KOPT-K1 (cell line): Measurements from ENCODE around the gene CSNK1E.
"Not testable (repeated sequence)": the region's sequence is repeated elsewhere in the genome, so short reads cannot be mapped to it uniquely, and the experiment has no call there.

ENCODE experiments used
- H3K27ac ChIP-seq: fragments of 200-600 bp; sonication (generic); 2 replicates; pipeline ENCODE4 v1.5.1; 2016; ENCODE audit warnings: antibody characterized with exemption, mild to moderate bottlenecking, low read depth, low read length; ENCODE audit not compliant: poor library complexity, severe bottlenecking
- H3K36me3 ChIP-seq: fragments of 200-600 bp; sonication (generic); 2 replicates; pipeline ENCODE4 v1.5.1; 2017; ENCODE audit warnings: antibody characterized with exemption, mild to moderate bottlenecking, low read length, moderate library complexity; ENCODE audit not compliant: insufficient read depth
- H3K9me3 ChIP-seq: fragments of 200-600 bp; sonication (generic); 2 replicates; pipeline ENCODE4 v1.5.1; 2017; ENCODE audit warnings: antibody characterized with exemption, low read length, mild to moderate bottlenecking; ENCODE audit not compliant: insufficient read depth, poor library complexity, severe bottlenecking

The CSNK1E gene

DNA sequence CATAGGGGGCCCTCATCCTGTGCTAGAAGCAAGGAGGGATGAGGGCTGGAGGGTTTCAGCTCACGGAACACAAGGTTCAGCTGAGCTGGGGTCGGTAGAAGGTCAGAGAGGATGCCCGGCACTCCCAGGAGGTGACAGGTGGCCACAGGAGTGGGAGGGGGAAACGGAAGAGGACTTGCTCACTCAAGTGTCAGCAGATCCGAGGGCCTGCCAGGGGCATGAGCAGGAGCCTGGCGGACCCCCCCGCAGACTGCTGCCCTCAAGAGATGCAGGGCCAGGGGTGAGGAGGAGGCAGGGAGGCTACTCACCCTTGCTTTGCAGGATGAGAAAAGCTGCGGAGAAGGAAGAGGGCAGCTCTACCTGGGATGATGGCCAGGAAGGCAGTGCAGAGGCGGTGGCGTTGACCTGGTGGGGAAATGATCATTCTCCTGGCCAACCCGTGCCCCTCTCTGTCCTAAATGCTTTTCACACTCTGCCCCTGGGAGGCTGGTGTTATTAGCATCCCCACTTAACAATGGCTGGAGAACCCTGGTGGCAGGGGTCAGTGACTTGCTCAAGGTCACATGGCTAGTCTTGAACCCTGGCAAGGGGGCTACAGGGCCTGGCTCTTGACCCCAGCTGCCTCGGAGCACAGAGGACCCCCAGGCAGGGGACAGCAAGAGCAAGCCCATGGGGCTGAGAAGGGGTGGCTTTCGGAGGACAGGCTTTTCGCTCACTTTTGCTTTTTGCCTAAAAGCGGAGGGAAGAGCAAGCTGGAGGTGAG lies 30.1 kb upstream of the CSNK1E start:
- no peaks in the 10 kb centered on the region for H3K9me3 ChIP-seq
- no peaks in the 10 kb centered on the region for H3K36me3 ChIP-seq
- no peak overlapping the region for H3K27ac ChIP-seq

- Histone ChIP-seq H3K36me3 (no peaks in the 10 kb centered on the region), H3K27ac (no peak overlapping the region), H3K9me3 (no peaks in the 10 kb centered on the region)
These were observed 29.3 kb upstream of the CSNK1E start for GRCh38 chr22:38346506-38346905.

GRCh38 chr22:38345782-38346181 lies 28.5 kb upstream of the CSNK1E start:
- no peak overlapping the region for H3K27ac ChIP-seq
- no peaks in the 10 kb centered on the region for H3K9me3 ChIP-seq
- no peaks in the 10 kb centered on the region for H3K36me3 ChIP-seq

- not testable (repeated sequence) for H3K9me3 ChIP-seq, H3K36me3 ChIP-seq, H3K27ac ChIP-seq
These were observed 22.7 kb upstream of the CSNK1E start for GRCh38 chr22:38339893-38340292.

- H3K9me3 ChIP-seq, result no peaks in the 10 kb centered on the region
- no peak overlapping the region for H3K27ac ChIP-seq
- no peaks in the 10 kb centered on the region for H3K36me3 ChIP-seq
These were observed 21.6 kb upstream of the CSNK1E start for GRCh38 chr22:38338772-38339379.

DNA sequence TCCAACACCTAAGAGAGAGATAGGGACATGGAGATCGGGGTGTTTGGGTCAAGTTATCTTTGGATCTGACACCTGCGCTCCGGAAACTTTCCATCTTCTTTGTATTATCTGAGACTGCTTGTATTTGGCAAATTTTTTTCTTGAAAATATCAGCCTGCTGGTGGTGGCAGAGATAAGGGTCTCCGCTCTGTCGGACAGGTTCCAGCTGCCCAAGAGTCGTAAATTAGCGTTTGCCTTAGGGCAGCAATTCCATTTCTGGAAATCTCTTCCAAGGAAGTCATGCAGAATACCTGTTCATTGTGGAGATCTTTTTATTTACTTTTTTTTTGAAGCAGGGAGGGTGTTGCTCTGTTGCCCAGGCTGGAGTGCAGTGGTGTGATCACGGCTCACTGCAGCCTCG lies 19.5 kb upstream of the CSNK1E start:
- Histone ChIP-seq H3K27ac (no peak overlapping the region), H3K36me3 (no peaks in the 10 kb centered on the region), H3K9me3 (no peaks in the 10 kb centered on the region)

GRCh38 chr22:38335077-38335476 lies 17.8 kb upstream of the CSNK1E start:
- Histone ChIP-seq H3K36me3 (no peaks in the 10 kb centered on the region), H3K27ac (no peak overlapping the region), H3K9me3 (no peaks in the 10 kb centered on the region)

DNA sequence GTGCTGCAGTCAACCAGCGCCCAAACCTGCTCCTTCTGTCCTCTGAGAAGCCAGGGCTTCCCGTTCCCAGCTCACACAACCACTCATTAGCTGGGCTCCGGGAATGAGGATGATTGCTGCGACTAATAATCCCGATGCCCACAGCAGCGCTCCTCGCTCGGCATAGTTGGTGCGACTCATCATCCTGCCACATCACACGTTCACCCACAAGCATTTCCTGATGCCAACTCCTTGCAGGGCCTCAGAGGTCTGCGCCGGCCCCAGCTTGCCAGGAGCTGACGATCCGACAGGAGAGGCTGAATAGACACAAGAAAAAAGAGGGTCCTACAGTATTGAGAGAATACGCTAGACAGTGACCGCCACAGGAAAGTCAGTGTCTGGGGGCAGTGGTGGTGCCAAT lies 10.6 kb upstream of the CSNK1E start:
- Histone ChIP-seq H3K27ac (no peak overlapping the region), H3K36me3 (no peaks in the 10 kb centered on the region), H3K9me3 (no peaks in the 10 kb centered on the region)

DNA sequence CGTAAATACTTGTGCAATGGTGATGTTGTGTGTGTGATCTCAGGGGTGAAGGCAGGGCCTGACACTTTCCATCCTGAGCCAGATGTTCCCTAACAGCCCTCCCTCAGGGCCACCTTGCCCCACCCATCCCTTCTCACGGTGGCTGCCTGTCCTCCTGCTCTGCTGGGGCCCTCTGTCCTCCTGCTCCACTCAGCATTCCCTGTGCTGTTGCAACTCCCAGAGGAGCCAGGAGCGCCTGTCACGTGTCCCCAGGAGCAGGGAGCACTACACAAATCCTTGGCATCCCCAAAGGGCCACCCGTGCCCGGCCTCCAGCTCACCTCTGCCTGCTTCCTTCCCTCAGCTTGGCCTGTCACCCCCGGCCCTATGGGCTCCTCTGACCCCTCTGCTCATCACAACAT lies 10.2 kb upstream of the CSNK1E start:
- Histone ChIP-seq H3K36me3 (no peaks in the 10 kb centered on the region), H3K9me3 (no peaks in the 10 kb centered on the region), H3K27ac (no peak overlapping the region)

- no peaks in the 10 kb centered on the region for H3K36me3 ChIP-seq
- H3K9me3 ChIP-seq, result no peaks in the 10 kb centered on the region
- no peak overlapping the region for H3K27ac ChIP-seq
These were observed 8.4 kb upstream of the CSNK1E start for GRCh38 chr22:38325587-38325986.

DNA sequence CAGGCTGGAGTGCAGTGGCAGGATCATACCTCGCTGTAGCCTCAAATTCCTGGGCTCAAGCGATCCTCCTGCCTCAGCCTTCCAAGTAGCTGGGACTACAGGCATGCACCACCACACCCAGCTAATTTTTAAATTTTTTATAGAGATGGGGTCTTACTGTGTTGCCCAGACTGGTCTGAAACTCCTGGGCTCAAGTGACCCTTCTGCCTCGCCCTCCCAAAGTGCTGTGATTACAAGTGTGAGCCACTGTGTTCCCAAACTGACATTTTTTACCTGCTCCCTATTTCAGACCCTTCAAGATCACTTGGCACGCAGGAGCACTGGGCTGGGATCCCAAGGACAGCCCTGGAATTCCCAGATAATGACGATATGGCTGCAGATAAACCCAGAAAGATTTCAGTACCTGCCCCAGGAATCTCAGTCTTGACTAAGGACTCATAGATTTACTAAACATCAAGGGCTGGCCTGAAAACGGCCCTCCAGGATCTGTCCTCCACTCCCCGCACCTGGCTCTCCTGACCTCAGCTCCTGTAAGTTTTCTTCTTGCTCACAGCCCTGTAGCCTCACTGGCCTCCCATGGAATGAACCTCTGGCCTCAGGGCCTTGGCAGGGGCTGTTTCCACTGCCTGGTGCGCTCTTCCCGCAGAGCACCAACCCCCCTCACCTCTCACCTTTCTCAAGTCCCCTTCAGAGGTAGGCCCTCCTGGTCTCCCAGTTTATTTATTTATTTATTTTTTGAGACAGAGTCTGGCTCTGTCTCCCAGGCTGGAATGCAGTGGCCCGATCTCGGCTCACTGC lies 3.6 kb upstream of the CSNK1E start:
- no peaks in the 10 kb centered on the region for H3K9me3 ChIP-seq
- H3K36me3 ChIP-seq, result no peaks in the 10 kb centered on the region
- no peak overlapping the region for H3K27ac ChIP-seq

DNA sequence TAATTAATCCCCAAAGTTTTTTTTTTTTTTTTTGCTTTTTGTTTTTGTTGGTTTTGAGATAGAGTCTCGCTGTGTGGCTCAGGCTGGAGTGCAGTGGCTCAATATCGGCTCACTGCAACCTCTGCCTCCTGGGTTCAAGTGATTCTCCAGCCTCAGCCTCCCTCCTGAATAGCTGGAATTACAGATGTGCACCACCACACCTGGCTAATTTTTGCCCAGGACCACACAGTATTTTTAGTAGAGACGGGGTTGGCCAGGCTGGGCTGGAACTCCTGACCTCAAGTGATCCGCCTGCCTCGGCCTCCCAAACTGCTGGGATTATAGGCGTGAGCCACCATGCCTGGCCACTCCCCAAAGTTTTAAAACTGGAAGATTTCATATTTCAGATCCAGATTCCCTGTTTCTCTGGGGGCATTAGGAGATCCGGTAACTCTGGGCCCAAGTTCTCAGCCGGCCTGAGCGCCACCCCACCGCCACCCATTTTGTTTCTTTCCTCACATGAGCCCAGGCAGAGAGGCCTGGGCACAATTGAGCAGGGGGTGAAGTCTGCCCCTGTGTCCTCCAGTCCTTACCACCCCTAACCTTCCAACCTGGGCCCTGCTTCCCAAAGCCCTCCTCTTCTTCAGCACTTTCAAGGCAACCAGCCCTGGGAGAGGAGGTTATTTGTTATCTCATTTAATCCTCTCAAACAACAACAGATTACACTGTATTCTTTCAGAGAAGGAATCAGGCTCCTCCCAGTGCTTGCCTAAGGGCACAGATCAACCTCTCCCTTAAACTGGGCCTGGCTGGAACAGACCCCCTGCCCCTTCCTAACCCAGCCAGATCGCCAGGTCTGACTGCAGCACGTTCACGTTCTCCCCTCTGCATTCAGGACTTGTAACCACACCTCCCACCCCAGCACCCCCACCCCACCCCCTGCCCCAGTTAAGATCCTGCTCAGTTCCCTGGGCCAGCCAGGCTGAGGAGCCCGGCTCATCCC lies 1.9 kb upstream of the CSNK1E start:
- no peak overlapping the region for H3K27ac ChIP-seq

GRCh38 chr22:38317995-38318715 lies 922 bp upstream of the CSNK1E start:
- H3K9me3 ChIP-seq, result no peaks in the 10 kb centered on the region
- peaks cover 10% of the 10 kb centered on the region; the same call in 1 of the 2 replicates for H3K36me3 ChIP-seq
- no peak overlapping the region for H3K27ac ChIP-seq

More for the DNA sequence above, 1.9 kb upstream of the CSNK1E start:
- H3K9me3 ChIP-seq, result no peaks in the 10 kb centered on the region
- peaks cover under 1% of the 10 kb centered on the region; the same call in 1 of the 2 replicates for H3K36me3 ChIP-seq
